ENCODE results near the gene MRAP2. TPM values are rescaled to one million over a fixed set of nuclear protein-coding genes. Genes with fewer than 3 reads are reported as not detected.
"Not testable (repeated sequence)": the region's sequence is repeated elsewhere in the genome, so short reads cannot be mapped to it uniquely, and the experiment has no call there.

The MRAP2 gene
- total RNA-seq, 4 donors from 2014 or later: 2.7 to 7.4 (median 3.7) TPM

- Histone ChIP-seq H3K27me3 (no peaks in the 10 kb centered on the region), H3K9me3 (no peaks in the 10 kb centered on the region), H3K4me3 (no peak overlapping the region), H3K27ac (no peak overlapping the region), H3K4me1 (no peaks in the 10 kb centered on the region), H3K36me3 (no peaks in the 10 kb centered on the region)
- DNase-seq: no peak
- TF ChIP-seq CTCF (IDR thresholded peaks at IDR 0.05) (no peak), POLR2A (IDR thresholded peaks at IDR 0.05) (no peak)
Measured at GRCh38 chr6:84061174-84061573, 27.6 kb downstream of the MRAP2 start.

GRCh38 chr6:84061613-84062398, 28.2 kb downstream of the MRAP2 start:
- TF ChIP-seq CTCF (IDR thresholded peaks at IDR 0.05) (no peak), POLR2A (IDR thresholded peaks at IDR 0.05) (no peak)
- no peaks in the 10 kb centered on the region for H3K9me3 ChIP-seq

GRCh38 chr6:84062519-84063154, 29.1 kb downstream of the MRAP2 start:
- Histone ChIP-seq H3K27ac (no peak overlapping the region), H3K27me3 (no peaks in the 10 kb centered on the region), H3K4me3 (no peak overlapping the region), H3K36me3 (no peaks in the 10 kb centered on the region), H3K4me1 (no peaks in the 10 kb centered on the region), H3K9me3 (no peaks in the 10 kb centered on the region)
- no peak for DNase-seq
- TF ChIP-seq POLR2A (IDR thresholded peaks at IDR 0.05): no peak
- TF ChIP-seq CTCF (IDR thresholded peaks at IDR 0.05): no peak

More at GRCh38 chr6:84061613-84062398, 28.2 kb downstream of the MRAP2 start:
- Histone ChIP-seq H3K36me3 (no peaks in the 10 kb centered on the region), H3K4me3 (no peak overlapping the region), H3K4me1 (no peaks in the 10 kb centered on the region), H3K27me3 (no peaks in the 10 kb centered on the region), H3K27ac (no peak overlapping the region)
- DNase-seq: no peak

- Histone ChIP-seq H3K36me3 (no peaks in the 10 kb centered on the region), H3K9me3 (no peaks in the 10 kb centered on the region), H3K27me3 (no peaks in the 10 kb centered on the region), H3K4me1 (no peaks in the 10 kb centered on the region), H3K27ac (no peak overlapping the region), H3K4me3 (no peak overlapping the region)
- no peak for TF ChIP-seq POLR2A (IDR thresholded peaks at IDR 0.05)
- no peak for TF ChIP-seq CTCF (IDR thresholded peaks at IDR 0.05)
- DNase-seq: no peak
Measured at GRCh38 chr6:84065693-84066290, 32.2 kb downstream of the MRAP2 start.

- Histone ChIP-seq H3K27me3 (no peaks in the 10 kb centered on the region), H3K4me1 (no peaks in the 10 kb centered on the region), H3K36me3 (no peaks in the 10 kb centered on the region), H3K9me3 (no peaks in the 10 kb centered on the region), H3K27ac (no peak overlapping the region), H3K4me3 (no peak overlapping the region)
- DNase-seq: no peak
- TF ChIP-seq CTCF (IDR thresholded peaks at IDR 0.05): no peak
- TF ChIP-seq POLR2A (IDR thresholded peaks at IDR 0.05): no peak
Measured at GRCh38 chr6:84066536-84066935, 33.0 kb downstream of the MRAP2 start.

- not testable (repeated sequence) for H3K27me3 ChIP-seq
Measured at GRCh38 chr6:84068873-84069272, 35.3 kb downstream of the MRAP2 start.

More at GRCh38 chr6:84068873-84069272, 35.3 kb downstream of the MRAP2 start:
- DNase-seq, H3K4me3 ChIP-seq, H3K4me1 ChIP-seq, H3K9me3 ChIP-seq, H3K27ac ChIP-seq, H3K36me3 ChIP-seq: not testable (repeated sequence)

All from Peyer's patch (tissue), 4 donors.